HCT116 (cell line): Measurements from ENCODE around the gene DPPA3. TPM values are rescaled to one million over a fixed set of nuclear protein-coding genes. Genes with fewer than 3 reads are reported as not detected.

Experiments used
- ATAC-seq: fragments of 200-7000 bp; cut with Tn5 transposase; 2 replicates; pipeline ENCODE4 v1.9.1; 2020; ENCODE audit warnings: mild to moderate bottlenecking, moderate library complexity
- BruUV-seq: library from RNA; stranded (reverse); fragments of 400-500 nt; replicated peaks from 2 replicates; lab custom pipeline; 2021; lab: Mats Ljungman, UMichigan
- CTCF ChIA-PET: fragments of 300-600 bp; sonication (Branson Sonifier 250); formaldehyde crosslinking; loops from one replicate; lab custom pipeline; 2021; ENCODE audit warnings: antibody characterized with exemption; lab: Charles Lee
- POLR2A ChIA-PET: fragments of 300-600, 350-600 bp; sonication (Branson Sonifier 250); formaldehyde crosslinking; loops from one replicate; lab custom pipeline; 2021; ENCODE audit warnings: antibody characterized with exemption; lab: Charles Lee
- RAD21 ChIA-PET, 2 experiments: fragments of 300-600 bp; sonication (Branson Sonifier 250); formaldehyde crosslinking; loops; one replicate each; lab custom pipeline; 2023; ENCODE audit warnings: low total read pairs in 2 of 2; ENCODE audit not compliant: uncharacterized antibody in 2 of 2, unreplicated experiment in 2 of 2, low non-redundant PET in 1 of 2; lab: Charles Lee
- DNase-seq: peaks from one replicate; pipeline ENCODE4 v3.0.0-alpha.2; 2010; ENCODE audit warnings: low read depth, low spot score
- H2AFZ ChIP-seq: fragments of 200-600 bp; shearing (Covaris generic), sonication (generic); 2 replicates; pipeline ENCODE4 v1.6.1; 2017; ENCODE audit warnings: low read depth, mixed run types, mixed read lengths, antibody characterized with exemption, low read length; ENCODE audit not compliant: poor library complexity, severe bottlenecking
- H3K27ac ChIP-seq: 2 replicates; pipeline ENCODE4 v1.5.1; 2012; ENCODE audit warnings: low read depth, low read length
- H3K27me3 ChIP-seq: fragments of 200-600 bp; sonication (generic); 2 replicates; pipeline ENCODE4 v1.6.1; 2016; ENCODE audit warnings: mixed run types, low read length, mixed read lengths; ENCODE audit not compliant: insufficient read depth
- H3K36me3 ChIP-seq, 2 experiments: fragments of 200-500 bp in 1 of 2; fragments of 200-600 bp in 1 of 2; sonication (Bioruptor generic) in 1 of 2; sonication (generic) in 1 of 2; 2 replicates each; pipeline versions ENCODE4 v1.5.1 to v1.6.1; 2014 to 2016; ENCODE audit warnings: low read length in 2 of 2, inconsistent platforms in 1 of 2, mixed read lengths in 1 of 2, mixed run types in 1 of 2; ENCODE audit not compliant: insufficient read depth in 2 of 2, control insufficient read depth in 1 of 2
- H3K4me1 ChIP-seq, 2 experiments: fragments of 200-600 bp in 1 of 2; sonication (generic) in 1 of 2; 2 replicates each; pipeline versions ENCODE4 v1.5.1 to v1.6.1; 2012 to 2017; ENCODE audit warnings: low read length in 2 of 2, inconsistent platforms in 1 of 2, mild to moderate bottlenecking in 1 of 2, mixed read lengths in 1 of 2, mixed run types in 1 of 2, moderate library complexity in 1 of 2; ENCODE audit not compliant: insufficient read depth in 2 of 2, control insufficient read depth in 1 of 2
- H3K4me2 ChIP-seq: fragments of 200-600 bp; sonication (generic); 2 replicates; pipeline ENCODE4 v1.6.1; 2017; ENCODE audit warnings: mixed run types, low read length, mixed read lengths
- H3K4me3 ChIP-seq, 2 experiments: fragments of 200-600 bp in 1 of 2; sonication (generic) in 1 of 2; replicated peaks in 1 of 2; 2 replicates each; pipeline ENCODE4 v1.5.1; 2011 to 2016; ENCODE audit warnings: low read length in 2 of 2, control low read depth in 1 of 2, low read depth in 1 of 2, mild to moderate bottlenecking in 1 of 2, mixed read lengths in 1 of 2, mixed run types in 1 of 2
- H3K79me2 ChIP-seq: fragments of 200-600 bp; sonication (generic); 2 replicates; pipeline ENCODE4 v1.6.1; 2017; ENCODE audit warnings: mild to moderate bottlenecking, mixed run types, low read length, moderate library complexity, mixed read lengths; ENCODE audit not compliant: insufficient read depth
- H3K9ac ChIP-seq: fragments of 200-600 bp; sonication (generic); 2 replicates; pipeline ENCODE4 v1.6.1; 2016; ENCODE audit warnings: low read length, mixed read lengths
- H3K9me2 ChIP-seq: fragments of 200-600 bp; sonication (generic), shearing (Covaris generic); 2 replicates; pipeline ENCODE4 v1.6.1; 2017; ENCODE audit warnings: mixed run types, mild to moderate bottlenecking, moderate library complexity; ENCODE audit not compliant: insufficient read depth
- H3K9me3 ChIP-seq, 2 experiments: fragments of 200-500 bp in 1 of 2; fragments of 200-600 bp in 1 of 2; sonication (Bioruptor generic) in 1 of 2; sonication (generic) in 1 of 2; 2 replicates each; pipeline ENCODE4 v1.6.1; 2014 to 2017; ENCODE audit warnings: low read length in 2 of 2, mixed read lengths in 2 of 2, inconsistent platforms in 1 of 2, low read depth in 1 of 2, mild to moderate bottlenecking in 1 of 2, mixed run types in 1 of 2, moderate library complexity in 1 of 2; ENCODE audit not compliant: control insufficient read depth in 1 of 2, insufficient read depth in 1 of 2
- H4K20me1 ChIP-seq: fragments of 200-600 bp; sonication (generic), shearing (Covaris generic); 2 replicates; pipeline ENCODE4 v1.6.1; 2017; ENCODE audit warnings: mixed run types, mild to moderate bottlenecking, moderate library complexity; ENCODE audit not compliant: insufficient read depth
- CTCF ChIP-seq, 3 experiments: fragments of 200-600 bp in 1 of 3; sonication (generic) in 1 of 3; IDR thresholded peaks in 2 of 3; conservative IDR thresholded peaks in 1 of 3; 2 replicates each; pipeline ENCODE4 v1.5.1; 2012 to 2017; ENCODE audit warnings: low read depth in 2 of 3, low read length in 2 of 3, antibody characterized with exemption in 1 of 3, borderline replicate concordance in 1 of 3, control low read depth in 1 of 3, mild to moderate bottlenecking in 1 of 3, mixed read lengths in 1 of 3, mixed run types in 1 of 3, moderate library complexity in 1 of 3; ENCODE audit not compliant: insufficient read depth in 1 of 3
- EGR1 ChIP-seq: IDR thresholded peaks from 2 replicates; pipeline ENCODE4 v1.6.1; 2012; ENCODE audit warnings: low read depth
- ELF1 ChIP-seq: IDR thresholded peaks from 2 replicates; pipeline ENCODE4 v1.6.1; 2012; ENCODE audit warnings: low read depth, borderline replicate concordance
- EZH2 ChIP-seq: fragments of 200-600 bp; sonication (generic); IDR thresholded peaks from 2 replicates; pipeline ENCODE4 v1.6.1; 2017; ENCODE audit warnings: antibody characterized with exemption, mixed run types
- EZH2phosphoT487 ChIP-seq: fragments of 200-600 bp; IDR thresholded peaks from 2 replicates; pipeline ENCODE4 v1.6.1; 2018; ENCODE audit warnings: antibody characterized with exemption, borderline replicate concordance
- FOSL1 ChIP-seq: IDR thresholded peaks from 2 replicates; pipeline ENCODE4 v1.6.1; 2012; ENCODE audit warnings: low read depth
- JUND ChIP-seq: IDR thresholded peaks from 2 replicates; pipeline ENCODE4 v1.6.1; 2012
- MAX ChIP-seq: IDR thresholded peaks from 2 replicates; pipeline ENCODE4 v1.6.1; 2012
- RAD21 ChIP-seq: IDR thresholded peaks from 2 replicates; pipeline ENCODE4 v1.6.1; 2012; ENCODE audit warnings: low read depth, mild to moderate bottlenecking
- REST ChIP-seq: IDR thresholded peaks from 2 replicates; pipeline ENCODE4 v1.6.1; 2012; ENCODE audit warnings: low read depth
- SP1 ChIP-seq: IDR thresholded peaks from 2 replicates; pipeline ENCODE4 v1.6.1; 2012; ENCODE audit warnings: low read depth
- TCF7L2 ChIP-seq: IDR thresholded peaks from 2 replicates; pipeline ENCODE4 v1.7.0; 2011; ENCODE audit warnings: borderline replicate concordance, inconsistent platforms; ENCODE audit not compliant: insufficient read depth, insufficient read length; ENCODE audit errors: extremely low read depth
- YY1 ChIP-seq: IDR thresholded peaks from 2 replicates; pipeline ENCODE4 v1.6.1; 2011; ENCODE audit warnings: low read length, low read depth, moderate library complexity, mild to moderate bottlenecking; ENCODE audit not compliant: insufficient replicate concordance; ENCODE audit errors: extremely low read depth
- ZFX ChIP-seq: fragments of 450-650 bp; IDR thresholded peaks from 2 replicates; pipeline ENCODE4 v1.6.1; 2017
- intact Hi-C: fragments of 100-400 bp; cut with micrococcal nuclease; formaldehyde crosslinking; loops from 2 replicates; pipeline ENCODE4 v1.10.0; 2022
- total RNA-seq: library from RNA; stranded (reverse); gene quantifications from one replicate; pipeline ENCODE4 v1.2.1, GENCODE V29; 2021; ENCODE audit not compliant: unreplicated experiment

DPPA3 gene
- total RNA-seq, 1 experiment from 2014 or later, result not detected

- ChIA-PET RAD21 (no interaction called here), CTCF (no interaction called here), POLR2A (no interaction called here)
- no peak overlapping the region for H2AFZ ChIP-seq
- H3K4me3 ChIP-seq, result no peak overlapping the region
- no peaks in the 10 kb centered on the region for H3K9me3 ChIP-seq
- H3K4me1 ChIP-seq, result no peaks in the 10 kb centered on the region
- H3K27me3 ChIP-seq, result no peaks in the 10 kb centered on the region
- no TSS peak for BruUV-seq
- ATAC-seq (no peak), DNase-seq (no peak)
- intact Hi-C loops, result no loop called here
- no peak for TF ChIP-seq TCF7L2
- no peak for TF ChIP-seq RAD21
- no peak for TF ChIP-seq FOSL1
- no peak for TF ChIP-seq EGR1
- TF ChIP-seq MAX, result no peak
- TF ChIP-seq ZFX, result no peak
- no peak for TF ChIP-seq YY1
- H3K4me2 ChIP-seq, result no peak overlapping the region
- no peak overlapping the region for H3K27ac ChIP-seq
- no peaks in the 10 kb centered on the region for H4K20me1 ChIP-seq
- no peaks in the 10 kb centered on the region for H3K9me2 ChIP-seq
- no peaks in the 10 kb centered on the region for H3K36me3 ChIP-seq
- H3K9ac ChIP-seq, result no peak overlapping the region
- no peaks in the 10 kb centered on the region for H3K79me2 ChIP-seq
Observed at GRCh38 chr12:7693793-7694192, 17.4 kb upstream of the DPPA3 start.

GRCh38 chr12:7694556-7695236 is 16.5 kb upstream of the DPPA3 start:
- no peaks in the 10 kb centered on the region for H4K20me1 ChIP-seq
- POLR2A ChIA-PET, result no interaction called here
- no peaks in the 10 kb centered on the region for H3K27me3 ChIP-seq
- CTCF ChIA-PET, result no interaction called here
- no peak overlapping the region for H3K27ac ChIP-seq
- RAD21 ChIA-PET, result no interaction called here
- TF ChIP-seq SP1 (no peak), FOSL1 (no peak), ZFX (no peak), RAD21 (no peak), REST (no peak), MAX (no peak), CTCF (IDR thresholded peaks at IDR 0.05 in 2 of 3, conservative IDR thresholded peaks at IDR 0.05 in 1 of 3; ENCODE audit: borderline replicate concordance in 1 of 3, insufficient read depth in 1 of 3, low read depth in 2 of 3, low read length in 2 of 3) (no peak), ELF1 (no peak), EZH2phosphoT487 (no peak), JUND (no peak), TCF7L2 (no peak), EZH2 (no peak)
- TF ChIP-seq, all 23 proteins: peak for 0
- intact Hi-C loops, result no loop called here
- ATAC-seq (no peak), DNase-seq (no peak)
- Histone ChIP-seq H3K4me3 (no peak overlapping the region), H3K9me3 (no peaks in the 10 kb centered on the region), H3K4me1 (no peaks in the 10 kb centered on the region), H3K4me2 (no peak overlapping the region), H3K36me3 (no peaks in the 10 kb centered on the region), H3K9me2 (no peaks in the 10 kb centered on the region), H2AFZ (no peak overlapping the region), H3K79me2 (no peaks in the 10 kb centered on the region), H3K9ac (no peak overlapping the region)
- BruUV-seq, result no TSS peak
